CD1c-positive myeloid dendritic cell (primary cell): Measurements from ENCODE around the gene DNAH5.
"Not testable (repeated sequence)": the region's sequence is repeated elsewhere in the genome, so short reads cannot be mapped to it uniquely, and the experiment has no call there.

ENCODE experiments used
- DNase-seq: peaks from one replicate; pipeline ENCODE4 v3.0.0-alpha.2; 2016; ENCODE audit errors: extremely low spot score

Gene DNAH5

DNA sequence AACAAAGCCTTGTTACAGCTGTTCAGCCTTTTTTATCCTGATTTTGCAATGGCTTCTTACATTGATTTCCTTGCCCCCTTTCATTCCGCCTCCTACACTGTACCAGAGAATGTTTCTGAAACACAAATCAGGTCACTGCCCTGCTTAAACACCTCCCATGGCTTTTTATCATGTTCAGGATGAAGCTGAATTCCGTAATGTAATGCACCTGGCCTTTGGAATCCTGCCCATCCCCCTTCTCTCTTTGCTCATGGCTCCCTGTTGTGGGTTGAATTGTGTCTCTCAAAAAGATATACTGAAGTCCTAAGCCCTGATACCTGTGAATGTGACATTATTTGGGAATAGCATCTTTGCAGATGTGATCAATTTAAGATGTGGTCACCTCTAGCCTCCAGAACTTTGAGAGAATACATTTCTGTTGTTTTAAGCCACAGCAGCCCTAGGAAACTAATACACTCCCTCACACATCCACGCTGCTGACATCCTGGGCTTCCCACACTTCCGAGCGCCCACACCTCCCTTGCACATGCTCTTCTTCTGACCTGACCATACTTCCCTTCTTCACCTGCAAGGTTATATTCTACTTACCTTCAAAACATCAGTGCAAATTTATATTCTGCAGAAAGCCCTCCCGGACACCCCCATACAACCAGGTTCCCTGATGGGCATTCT lies 101.2 kb downstream of the DNAH5 start:
- DNase-seq = no peak

DNA sequence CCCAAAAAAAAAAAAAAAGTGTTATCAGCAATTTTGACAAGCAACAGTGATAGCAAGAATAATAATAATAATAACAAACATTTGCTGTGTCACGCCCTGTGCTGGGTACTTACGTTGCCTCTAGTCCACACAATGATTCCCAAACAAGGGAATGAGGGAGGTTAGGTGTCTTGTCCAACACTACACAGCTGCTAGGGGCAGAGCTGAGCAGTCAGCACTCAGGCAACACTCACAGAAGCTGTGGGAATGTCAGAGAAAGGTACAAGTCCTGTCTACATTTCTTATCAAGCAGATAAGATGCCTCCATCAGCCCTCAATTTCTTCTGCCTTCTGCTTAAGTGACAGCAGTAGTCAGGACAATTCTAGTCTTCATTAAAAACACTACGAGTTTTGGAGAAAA lies 111.0 kb downstream of the DNAH5 start:
- DNase-seq = no peak

DNA sequence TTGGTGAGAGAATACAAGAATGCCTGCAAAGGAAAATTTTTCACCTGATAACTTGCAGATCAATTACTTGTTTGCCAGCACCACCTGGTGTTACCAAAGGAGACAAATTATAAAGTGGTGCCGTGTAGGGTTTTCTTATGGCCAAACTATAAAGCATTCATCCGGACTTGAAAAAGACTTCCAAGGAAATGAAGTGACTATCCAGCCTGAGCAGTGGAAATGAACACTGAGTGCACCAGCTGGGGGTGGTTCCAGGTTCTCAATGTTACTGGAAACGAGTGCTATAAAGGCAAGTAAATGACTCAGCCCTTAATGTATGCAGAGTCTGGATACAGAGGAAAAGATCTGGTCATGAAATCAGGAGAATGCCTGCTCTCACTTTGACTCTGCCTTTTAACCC lies 113.1 kb downstream of the DNAH5 start:
- DNase-seq = no peak

DNA sequence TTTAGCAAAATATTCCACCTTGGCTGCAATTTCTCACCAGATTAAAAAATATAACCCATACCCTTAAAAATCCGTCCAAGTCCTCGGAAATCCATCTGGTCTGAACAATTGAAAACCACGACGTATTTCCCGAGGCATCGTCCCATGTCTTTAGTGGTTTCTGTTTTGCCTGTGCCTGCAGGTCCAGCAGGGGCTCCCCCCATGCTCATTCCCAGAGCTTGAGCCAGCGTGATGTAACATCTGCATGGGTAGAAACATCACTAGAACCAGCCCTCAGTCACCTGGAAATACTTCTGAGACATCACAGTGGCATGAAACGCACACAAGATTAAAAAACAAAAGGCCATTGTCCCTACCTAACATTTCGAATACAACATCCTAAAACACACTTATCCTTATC lies 114.0 kb downstream of the DNAH5 start:
- DNase-seq = no peak

DNA sequence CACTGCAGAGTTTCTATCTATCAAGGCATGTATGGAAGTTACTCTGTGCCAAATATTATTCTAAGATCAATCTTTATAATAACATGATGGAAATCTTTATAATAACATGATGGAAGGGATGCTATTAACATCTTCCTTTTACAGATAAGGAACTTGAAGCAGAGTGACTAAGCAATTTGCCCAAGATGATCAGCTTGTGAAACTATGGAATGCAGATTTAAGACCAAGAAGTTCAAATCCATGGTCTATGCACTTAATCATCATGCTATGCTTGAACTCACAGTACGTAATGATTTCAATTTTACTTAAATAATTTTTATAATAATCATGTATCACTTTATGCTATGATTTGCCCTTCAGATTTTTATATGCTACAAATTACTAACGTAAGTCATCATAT lies 123.1 kb downstream of the DNAH5 start:
- DNase-seq = no peak

DNA sequence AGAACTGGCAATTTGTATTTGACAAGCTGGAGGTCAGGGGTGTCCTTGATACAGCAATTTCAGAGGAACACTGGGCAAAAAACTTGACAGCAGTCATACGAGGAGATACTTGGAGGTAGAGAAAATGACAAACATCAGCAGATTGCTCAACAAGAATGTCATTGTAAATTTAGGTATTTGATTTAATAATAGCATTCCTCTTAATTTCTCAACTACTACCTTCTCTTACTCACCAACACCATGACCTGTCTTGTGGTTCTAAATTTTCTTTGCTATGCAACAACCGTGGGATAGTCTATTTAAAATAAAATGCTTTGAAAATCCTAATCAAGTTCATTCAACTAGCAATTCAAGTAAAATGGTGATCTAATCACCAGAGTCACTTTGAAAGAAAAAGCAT lies 128.4 kb downstream of the DNAH5 start:
- no peak for DNase-seq

DNA sequence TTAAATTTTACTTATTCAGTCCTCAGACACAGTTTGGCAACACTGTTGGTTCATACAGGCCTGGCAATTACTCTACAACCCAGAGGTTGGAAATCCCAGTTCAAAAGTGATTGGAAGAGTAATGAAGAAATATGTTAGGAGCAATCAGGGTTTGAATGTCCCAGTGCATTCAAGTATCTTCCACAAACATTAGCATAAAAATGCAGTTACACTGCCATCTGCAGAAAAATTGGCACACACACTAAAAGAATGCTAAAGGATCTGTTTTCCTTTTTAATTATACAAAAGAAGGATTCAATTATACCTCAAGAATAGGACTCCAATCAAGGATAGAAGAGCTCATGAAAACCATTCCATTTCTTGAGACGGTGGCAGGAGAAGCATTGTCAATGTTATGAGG lies 130.2 kb downstream of the DNAH5 start:
- no peak for DNase-seq

DNA sequence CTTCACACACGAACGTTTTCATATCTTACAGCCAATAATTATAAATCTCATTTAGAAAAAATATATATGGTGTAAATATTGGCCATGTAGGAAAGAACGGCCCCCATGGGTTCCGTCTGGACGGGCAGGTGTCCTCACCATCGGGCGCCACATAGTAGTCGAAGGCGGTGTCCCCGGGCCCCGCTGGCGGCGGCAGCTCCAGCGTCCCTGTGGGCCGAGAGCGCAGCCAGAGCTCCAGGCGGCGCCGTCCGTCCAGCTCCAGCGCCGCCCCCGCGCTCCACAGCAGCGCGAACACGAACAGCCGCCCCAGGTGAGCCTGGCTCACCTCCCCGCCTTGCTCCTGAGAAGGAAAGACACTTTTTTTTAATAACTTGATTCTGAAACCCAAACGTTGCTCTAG lies 134.6 kb downstream of the DNAH5 start:
- no peak for DNase-seq

DNA sequence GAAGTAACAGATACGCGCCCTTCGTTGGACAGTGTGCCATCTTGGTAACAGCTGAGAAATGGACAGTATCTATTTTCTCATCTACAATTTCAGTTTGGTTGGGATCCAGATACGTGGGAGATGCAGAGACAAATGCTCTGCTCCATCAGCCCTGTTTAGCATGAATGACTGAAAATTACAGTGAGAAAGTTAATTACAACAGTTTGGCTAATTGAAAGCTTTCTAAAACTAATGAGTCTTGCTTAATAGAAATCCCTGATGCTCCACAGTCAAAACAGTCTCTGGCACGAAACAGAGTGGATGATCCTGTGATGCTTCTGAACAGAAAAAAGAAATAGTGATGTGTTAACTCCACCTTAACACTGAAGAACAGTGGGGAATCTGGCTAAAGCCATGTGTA lies 140.2 kb downstream of the DNAH5 start:
- DNase-seq = no peak

DNA sequence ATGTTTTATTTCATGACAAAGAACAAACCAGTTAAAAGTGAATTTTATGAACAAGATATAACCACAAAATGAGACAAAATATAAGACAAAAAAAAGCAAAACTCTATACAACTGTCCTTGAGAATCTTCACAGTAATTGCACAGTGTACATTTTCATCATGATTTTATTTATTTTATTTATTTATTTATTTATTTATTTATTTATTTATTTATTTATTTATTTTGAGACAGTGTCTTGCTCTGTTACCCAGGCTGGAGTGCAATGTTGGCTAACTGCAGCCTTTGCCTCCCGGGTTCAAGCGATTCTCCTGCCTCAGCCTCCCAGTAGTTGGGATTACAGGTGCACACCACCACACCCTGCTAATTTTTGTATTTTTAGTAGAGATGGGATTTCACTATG lies 145.9 kb downstream of the DNAH5 start:
- DNase-seq = not testable (repeated sequence)

DNA sequence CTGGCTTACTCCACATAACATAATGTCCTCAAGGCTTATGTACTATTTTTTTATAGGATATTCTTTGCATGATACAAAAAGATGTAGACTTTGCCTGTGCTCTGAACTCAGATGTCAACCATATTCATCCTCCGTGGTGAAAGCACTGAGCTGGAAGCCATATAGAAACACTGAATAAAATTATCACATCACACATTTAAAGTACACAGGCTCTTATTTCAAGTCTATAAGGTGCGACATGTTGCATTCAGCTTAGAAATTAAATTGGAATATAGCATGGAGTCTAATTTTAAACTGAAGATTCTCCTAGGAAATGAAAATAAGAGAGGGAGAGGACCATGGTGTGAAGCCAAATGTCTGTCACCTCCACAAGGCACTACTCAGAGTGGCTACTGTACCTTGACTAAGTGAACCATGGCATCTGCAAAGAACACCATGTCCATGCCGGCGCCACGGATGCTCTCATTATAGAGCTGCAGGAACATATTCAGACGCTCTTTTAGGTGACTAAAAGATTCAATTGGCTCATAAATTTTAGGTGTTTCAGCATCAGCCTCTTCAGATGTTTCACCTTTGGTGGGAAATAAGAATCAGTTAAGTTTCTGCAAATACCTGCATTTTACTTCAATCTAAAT lies 158.6 kb downstream of the DNAH5 start:
- DNase-seq = no peak

DNA sequence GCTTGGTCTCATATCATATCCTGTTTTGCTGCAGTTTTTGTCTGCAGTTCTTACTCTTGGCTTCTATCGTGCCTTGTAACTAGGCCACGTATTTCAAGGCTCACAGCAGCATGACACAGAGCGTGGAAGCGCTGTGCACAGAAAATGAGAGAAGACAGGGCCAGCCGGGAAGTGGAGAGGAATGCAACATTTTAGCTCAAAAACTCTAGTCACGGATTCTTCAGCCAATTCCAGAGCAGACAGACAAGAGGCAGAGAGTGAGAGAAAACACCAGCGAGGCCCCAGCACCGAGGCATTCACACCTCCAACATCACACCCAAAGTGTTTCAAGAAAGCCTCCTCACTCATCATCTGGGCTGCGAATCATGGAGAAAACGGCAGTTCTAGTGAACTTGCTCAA lies 160.8 kb downstream of the DNAH5 start:
- DNase-seq = no peak

DNA sequence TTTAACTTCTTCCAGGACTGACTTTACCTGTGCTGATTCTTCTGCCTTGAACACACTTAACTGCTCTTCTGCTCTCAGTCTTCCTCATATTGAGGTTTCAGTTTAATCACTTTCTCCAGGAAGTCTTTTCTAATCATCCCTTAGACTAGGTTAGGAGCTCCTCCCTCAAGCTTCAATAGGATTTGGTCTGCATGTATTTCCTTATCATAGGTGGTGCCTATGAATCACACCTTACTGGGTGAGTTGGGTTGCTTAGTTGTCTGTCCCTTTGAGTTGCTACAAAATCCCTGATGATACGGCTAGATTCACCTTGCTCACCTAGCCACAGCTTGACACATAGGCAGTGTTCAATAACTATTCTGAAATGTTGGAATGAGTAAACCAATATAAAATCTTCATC lies 164.4 kb downstream of the DNAH5 start:
- no peak for DNase-seq

DNA sequence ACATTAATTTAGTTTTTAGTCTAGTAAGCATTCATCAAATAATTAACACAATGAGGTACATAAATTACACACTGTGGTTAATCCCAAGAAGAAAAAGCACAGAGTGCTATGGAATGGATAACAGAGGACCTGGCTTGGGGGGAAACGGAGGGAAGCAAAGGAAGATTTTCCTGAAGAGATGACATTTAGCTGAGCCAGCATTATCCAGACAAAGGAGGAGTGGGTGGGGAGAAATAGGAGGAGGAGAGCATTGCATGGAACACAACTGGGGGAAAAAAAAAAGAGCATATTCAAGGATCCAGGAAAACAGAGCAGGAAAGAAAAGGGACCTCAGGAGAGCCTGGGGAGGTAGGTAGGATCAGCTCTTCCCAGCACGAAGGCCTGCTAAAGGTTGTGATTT lies 170.8 kb downstream of the DNAH5 start:
- no peak for DNase-seq

DNA sequence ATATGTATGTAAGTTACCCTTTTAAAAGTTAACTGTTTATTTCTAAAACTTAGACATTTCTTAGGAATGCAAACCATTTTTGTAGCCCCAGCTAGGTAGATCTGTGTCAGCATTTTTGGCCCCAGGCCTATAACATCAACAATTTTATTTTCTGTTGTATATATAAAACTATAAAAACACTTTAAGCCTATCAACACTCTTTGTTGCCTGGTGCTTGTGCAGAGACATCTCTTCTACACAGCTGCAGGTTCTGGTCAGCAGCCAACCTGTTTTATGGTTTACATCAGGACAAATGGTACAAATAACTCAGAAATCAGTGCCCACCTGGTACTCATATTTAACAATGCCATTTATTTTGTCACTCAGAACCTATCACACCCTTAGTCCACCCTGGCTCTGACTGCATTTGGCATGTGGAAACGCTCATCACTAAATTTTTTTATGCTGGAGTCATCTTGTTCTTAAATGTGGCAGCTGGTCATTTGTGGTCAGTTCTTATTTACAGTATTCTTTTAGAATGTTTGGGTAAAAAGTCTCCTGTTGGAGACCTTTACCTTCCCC lies 173.4 kb downstream of the DNAH5 start:
- no peak for DNase-seq

DNA sequence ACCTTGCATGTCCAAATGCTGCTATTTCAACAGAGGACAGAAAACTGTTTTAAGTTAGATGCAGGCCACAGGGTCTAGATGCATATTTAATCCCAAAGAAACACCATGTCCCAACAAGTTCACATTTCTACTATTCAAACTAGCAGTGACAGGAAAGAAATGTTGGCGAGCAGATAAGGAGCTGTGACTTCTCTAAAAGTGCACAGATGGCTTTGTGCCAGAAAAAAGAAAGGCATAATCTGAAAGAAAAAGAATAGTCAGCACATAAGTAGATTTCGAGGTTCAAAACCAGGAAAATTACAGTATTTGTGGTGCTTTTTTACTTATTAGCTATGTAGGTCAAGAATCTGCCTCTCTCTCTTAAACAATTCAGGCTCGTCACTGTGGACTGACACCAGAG lies 178.3 kb downstream of the DNAH5 start:
- DNase-seq = no peak

DNA sequence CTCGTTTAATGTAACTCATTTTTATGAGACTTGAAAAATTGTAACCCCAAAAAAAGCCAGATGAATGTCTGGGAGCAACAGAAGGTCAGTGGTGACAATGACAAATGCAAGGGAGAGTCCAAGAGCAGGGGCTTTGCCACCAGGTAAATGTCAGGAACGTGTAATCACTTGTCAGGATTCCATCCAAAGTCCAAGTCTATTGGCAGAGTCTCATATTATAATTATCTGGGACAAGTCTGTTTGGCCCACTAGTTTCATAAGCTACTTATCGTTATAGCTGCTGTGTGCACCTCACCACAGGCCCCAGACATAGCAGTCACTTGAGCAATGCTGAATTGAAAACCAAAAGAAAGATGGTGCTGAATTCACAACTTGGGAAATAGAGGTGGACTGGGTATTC lies 180.8 kb downstream of the DNAH5 start:
- DNase-seq = no peak

DNA sequence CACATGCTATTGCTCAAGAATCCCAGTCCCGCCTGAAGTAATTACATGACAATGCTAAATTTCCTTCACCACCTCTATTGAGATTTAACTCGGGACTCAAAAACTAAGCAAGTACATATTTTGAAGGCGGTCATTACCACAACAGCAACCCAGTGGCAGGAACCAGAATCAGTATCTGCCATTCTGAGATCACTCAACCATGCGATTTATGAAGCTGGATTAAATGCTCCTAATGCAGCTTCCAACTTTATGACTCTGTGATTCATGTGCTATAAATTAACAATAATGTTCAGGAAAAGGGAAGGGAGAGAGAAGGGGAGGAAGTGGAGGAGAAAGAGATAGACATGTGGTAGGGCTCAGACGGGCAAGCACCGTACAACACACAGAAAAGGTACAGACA lies 194.7 kb downstream of the DNAH5 start:
- no peak for DNase-seq

DNA sequence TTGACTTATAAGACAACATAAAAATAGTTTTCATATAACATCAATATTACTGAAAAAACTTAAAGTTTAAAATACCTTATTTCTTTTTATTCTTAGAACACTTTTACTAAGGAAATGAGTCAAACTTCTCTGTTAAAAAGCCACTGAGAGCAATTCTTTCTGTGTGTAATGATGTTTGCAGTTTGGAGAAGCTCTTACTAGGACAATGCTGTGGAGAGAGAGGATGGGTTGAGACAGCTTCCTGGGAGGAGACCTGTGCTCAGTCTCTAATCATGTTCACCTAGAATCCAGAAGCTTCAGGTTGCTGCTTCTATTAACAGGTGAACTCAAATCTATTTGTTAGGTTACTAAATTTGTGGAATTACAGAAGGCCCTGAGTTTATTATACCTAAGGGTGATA lies 198.5 kb downstream of the DNAH5 start:
- DNase-seq = no peak

DNA sequence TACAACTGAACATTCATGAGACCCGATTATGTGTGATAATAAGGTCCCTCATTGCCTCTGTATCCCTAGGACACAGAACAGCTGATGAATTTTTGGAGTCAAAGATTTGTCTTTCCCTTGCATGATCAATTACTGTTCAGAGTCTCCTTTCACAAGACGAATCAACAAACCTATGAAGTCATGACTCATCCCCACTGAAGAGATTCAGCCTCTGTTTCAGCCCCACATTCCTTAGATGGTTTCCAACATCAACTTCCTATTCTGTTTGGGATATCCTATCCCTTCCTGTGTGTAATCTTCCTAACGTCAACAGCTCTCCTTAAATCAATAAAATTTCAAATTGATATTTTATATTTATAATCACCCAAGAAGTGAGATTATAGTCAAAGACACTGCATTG lies 199.0 kb downstream of the DNAH5 start:
- DNase-seq = no peak

DNA sequence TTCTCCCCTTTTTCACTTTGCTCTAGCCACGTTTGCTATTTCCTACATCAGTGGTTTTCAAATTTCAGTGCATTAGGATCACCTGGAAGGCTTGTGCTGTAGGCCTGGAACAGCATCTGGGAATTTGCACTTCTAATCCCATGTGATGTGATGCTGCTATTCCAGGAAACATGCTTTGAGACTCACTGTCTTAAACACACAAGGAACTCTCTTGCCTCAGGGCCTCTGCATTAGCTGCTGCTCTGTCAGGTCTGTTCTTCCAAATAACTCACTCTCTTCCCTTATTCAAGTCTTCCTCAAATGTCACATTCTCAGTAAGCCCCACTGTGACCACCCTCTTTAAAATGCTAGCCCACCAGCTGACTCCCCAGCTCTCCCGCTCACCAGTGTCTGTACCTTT lies 204.0 kb downstream of the DNAH5 start:
- DNase-seq = no peak

DNA sequence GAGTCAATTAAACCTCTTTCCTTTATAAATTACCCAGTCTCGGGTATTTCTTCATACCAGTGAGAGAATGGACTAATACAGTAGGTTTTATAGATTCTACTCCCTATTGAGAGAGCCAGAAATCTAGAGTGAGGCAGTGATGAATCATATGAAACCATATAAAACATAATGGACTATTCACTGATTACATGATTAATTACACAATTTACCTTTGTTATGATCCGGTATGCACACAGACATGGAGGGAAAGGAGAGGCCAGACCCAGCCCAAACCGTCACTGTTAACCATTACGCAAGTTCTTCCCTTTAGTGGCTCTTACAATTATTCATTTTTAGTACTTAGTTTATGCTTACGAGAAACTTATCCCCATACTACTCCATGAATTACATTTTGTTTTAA lies 205.0 kb downstream of the DNAH5 start:
- DNase-seq = no peak

DNA sequence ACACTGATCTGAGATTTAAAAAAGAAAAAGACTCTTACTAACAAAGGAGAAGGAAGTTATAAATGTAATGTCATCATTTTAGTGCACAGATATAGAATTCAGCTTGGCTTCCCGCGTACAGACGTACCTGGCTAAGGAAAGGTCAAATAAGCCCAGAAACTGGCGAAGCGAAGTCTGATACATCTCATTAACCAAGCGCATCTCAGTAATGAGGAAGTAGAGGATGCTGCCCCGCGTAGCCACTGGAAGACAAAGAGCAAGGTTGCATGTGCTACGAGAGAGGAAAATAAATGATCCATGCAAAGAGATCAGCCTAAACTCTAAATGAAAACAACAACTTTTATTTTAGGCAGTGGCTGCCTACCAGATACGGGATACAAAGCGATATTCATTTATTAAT lies 208.8 kb downstream of the DNAH5 start:
- no peak for DNase-seq

DNA sequence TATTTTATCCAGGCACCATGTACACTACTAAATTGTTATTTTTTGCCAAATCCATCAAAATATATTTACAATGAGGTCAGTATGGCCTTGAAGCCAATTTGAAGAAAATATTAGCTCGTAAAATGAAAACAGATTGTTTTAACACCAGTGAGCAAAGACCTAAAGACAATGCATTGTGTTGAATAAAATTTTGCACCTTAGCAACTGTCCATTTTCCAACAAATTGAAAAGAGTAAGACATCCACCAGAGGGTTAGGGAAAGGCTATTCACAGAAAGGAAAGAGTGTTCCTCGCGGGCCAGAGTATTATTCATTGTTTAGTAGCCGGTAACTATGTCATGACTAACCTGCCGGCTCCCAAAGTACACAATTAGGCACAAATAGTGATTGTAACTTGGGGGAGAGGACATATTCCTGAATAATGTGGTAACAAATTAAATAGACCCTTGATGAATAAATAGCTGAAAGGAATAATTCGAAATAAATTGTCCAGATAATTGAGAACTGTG lies 213.3 kb downstream of the DNAH5 start:
- DNase-seq = no peak
